CD4-positive, alpha-beta T cell treated with Interleukin-15 for 1 hour (primary cell): ENCODE results near the gene THSD7B.
"Not testable (repeated sequence)": the region's sequence is repeated elsewhere in the genome, so short reads cannot be mapped to it uniquely, and the experiment has no call there.

Experiments
- DNase-seq: peaks from one replicate; pipeline ENCODE4 v3.0.0-alpha.2; 2020

THSD7B gene

DNA sequence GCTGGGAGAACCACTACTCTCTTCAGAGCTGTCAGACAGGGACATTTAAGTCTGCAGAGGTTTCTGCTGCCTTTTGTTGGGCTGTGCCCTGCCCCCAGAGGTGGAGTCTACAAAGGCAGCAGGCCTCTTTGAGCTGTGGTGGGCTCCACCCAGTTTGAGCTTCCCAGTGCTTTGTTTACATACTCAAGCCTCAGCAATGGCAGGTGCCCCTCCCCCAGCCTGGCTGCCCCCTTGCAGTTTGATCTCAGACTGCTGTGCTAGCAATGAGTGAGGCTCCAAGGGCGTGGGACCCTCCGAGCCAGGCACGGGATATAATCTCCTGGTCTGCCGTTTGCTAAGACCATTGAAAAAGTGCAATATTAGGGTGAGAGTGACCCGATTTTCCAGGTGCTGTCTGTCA is 822.5 kb downstream of the THSD7B start:
- DNase-seq = not testable (repeated sequence)

DNA sequence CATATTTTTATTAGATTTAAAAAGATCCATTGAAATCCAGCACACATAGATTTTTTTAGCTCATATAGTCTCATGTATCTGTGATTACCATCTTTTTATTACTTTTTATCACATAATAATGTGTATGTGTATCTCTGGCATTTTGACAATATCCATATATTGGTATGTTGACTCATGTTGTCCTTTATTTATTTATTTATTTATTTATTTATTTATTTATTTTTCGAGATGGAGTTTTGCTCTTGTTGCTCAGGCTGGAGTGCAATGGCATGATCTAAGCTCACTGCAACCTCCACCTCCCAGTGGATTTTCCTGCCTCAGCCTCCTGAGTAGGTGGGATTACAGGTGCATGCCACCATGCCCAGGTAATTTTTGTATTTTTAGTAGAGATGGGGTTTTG is 823.2 kb downstream of the THSD7B start:
- not testable (repeated sequence) for DNase-seq

DNA sequence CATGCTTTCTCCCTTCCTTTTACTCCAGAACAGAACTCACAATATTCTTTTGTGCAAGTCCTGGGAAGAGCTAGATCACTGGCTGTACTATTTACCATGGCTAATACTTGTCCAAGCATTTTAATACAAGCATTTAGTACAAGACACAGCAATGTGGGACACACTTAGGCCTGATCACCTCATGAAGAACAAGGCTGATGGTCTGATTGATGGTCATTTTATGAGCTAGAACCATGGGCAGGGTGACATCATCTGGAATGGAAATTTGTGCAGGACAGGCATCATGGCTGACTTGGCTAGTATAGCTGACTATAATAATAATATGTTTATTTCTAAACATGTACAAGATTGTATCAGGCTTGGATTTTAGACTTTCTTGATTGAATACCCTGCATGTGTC is 824.8 kb downstream of the THSD7B start:
- DNase-seq = no peak

DNA sequence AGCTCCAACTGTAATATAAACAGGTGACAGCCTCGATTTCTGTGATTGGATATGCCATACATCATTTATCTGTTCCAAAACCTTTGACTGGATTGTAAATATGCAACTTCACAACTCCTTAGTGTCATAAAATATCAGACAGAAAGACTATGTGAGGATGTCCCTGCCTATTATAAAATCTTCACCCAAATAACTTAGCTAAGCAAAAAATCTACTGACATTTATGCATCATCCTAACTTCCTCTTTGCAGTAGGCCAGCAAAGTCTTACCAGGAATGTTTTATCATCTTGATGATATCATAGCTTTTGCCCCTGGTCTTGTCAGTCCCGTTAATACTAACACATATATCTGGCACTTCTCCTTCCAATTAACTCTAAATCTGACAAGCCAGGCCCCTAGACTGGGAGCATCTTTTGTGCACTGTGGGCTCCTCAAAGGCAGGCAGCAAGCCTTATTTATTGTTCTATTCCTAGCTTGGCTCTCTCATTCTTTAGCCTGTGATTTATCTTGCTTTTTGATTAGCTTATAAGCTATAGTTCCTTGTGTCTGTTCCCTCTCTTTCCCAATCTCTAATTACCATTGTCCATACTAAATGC is 842.5 kb downstream of the THSD7B start:
- no peak for DNase-seq

DNA sequence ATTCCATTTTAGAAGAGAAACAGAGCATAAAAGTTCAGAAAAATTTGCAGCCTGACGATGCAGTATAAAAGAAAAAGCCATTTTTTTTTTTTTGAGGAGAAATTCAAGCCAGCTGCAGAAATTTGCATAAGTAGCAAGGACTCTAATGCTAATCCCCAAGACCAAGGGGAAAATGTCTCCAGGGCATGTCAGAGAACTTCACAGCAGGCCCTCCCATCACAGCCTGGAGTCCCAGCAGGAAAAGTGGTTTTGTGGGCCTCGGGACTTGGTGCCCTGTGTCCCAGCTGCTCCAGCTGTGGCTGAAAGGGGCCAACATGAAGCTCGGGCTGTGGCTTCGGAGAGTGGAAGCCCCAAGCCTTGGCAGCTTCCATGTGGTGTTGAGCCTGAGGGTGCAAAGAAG is 873.6 kb downstream of the THSD7B start:
- DNase-seq = no peak

DNA sequence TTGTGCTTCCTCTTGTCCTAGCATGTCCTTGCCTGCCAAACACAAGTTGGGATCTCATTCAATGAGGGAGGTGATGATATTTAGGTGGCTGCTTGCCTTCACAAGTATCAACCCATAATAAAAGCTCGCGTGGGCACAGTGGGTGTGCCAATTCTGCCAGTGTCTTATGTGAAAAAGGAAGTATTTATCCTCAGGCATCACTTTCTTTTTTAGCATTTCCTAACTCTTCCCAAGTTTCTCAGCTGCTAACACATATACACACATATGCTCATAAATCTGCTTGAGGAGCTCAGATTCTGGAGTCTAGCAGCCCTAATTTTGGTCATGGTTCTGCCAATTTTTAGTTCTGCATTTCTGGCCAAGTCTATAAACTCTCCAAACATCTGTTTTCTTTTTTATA is 879.4 kb downstream of the THSD7B start:
- no peak for DNase-seq

DNA sequence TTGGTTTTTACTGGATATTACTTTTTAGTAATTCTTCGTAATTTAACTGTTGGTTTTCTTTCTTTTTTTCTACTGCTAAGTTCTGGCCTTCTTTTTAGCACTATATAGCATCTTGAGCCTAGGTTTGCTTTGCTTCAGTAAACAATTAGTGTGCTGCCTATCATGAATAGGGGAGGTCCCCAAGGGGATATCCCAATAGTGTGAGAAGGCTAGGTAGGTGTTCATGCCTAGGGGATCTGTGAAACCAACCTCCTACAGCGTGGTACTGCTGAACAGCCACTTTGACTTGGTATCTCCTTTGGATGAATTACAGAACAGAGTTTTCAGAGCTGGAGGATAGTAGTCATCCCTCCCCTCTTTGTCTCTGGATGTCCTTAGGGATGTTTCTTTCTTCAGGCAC is 888.7 kb downstream of the THSD7B start:
- DNase-seq = no peak

DNA sequence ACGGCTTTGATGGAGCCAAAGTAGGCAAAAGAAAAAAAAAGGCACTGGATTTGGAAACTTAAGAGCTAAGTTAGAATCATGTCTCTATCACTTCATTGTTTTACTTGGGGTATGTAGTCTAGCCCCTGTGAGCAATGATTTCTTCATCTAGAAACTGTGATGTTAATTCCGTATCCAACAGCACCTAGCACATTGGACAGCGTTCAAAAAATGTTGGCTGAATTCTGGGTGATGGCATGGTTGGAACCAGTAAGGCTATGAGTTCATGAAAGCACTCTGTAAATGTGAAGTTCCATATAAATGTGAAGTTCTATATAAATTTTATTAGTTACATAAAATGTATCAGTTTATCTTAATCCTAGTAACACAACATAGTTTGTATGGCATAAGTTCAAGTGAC is 890.5 kb downstream of the THSD7B start:
- no peak for DNase-seq

DNA sequence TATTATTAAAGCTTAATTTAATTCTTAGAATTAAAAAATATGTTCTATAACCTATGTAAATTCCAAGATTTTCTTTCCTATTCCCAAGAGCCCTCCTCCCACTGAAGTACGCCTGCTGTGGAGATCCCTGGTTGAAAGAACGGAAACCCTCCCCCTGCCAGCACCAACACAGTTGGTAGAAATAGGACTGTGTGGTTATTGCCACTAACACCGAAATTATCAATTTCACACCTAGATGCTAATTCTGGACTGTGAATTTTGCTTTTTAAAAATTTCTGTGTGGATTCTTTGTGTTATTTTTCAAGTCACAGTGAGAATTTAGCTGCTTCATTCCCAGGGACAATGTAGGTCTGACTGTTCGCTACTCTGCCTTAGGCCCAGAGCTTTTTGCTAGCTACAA is 893.1 kb downstream of the THSD7B start:
- no peak for DNase-seq

DNA sequence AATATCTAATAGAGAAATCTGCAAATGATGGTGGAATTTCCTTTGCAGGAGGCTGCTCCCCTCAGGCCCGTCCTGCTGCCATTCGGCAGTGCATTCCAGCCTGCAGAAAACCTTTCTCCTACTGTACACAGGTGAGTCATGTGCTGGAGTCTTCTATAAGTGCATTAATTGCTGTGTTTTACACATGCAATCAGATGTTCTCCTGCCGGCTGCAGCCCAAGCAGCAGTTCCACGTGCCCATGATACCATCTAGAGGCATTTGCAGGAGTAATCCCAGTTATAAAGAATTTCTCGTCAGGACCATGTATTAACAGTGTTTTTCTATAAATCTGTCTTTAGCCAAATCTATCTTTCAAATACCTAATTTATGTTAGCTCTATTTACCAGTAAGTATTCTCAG is 894.3 kb downstream of the THSD7B start:
- DNase-seq = no peak

DNA sequence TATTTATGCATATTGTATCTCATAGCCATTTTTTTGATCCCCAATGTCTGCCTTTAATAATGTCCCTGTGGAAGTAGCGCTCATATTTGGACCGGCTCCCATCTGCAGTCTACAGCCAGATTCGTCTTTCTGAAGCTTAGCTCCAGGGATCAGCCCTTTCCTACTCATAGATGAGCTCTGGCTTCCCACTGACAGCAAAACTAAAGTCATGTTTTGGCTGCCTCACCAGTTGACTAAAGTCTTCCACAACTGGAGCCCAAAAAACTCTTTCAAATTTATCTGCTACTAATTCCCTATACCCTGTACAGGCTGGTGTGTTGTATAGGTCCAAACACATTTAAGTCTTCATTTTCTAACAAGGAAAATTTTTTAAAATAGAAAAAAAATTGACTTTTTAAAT is 904.8 kb downstream of the THSD7B start:
- DNase-seq = no peak

DNA sequence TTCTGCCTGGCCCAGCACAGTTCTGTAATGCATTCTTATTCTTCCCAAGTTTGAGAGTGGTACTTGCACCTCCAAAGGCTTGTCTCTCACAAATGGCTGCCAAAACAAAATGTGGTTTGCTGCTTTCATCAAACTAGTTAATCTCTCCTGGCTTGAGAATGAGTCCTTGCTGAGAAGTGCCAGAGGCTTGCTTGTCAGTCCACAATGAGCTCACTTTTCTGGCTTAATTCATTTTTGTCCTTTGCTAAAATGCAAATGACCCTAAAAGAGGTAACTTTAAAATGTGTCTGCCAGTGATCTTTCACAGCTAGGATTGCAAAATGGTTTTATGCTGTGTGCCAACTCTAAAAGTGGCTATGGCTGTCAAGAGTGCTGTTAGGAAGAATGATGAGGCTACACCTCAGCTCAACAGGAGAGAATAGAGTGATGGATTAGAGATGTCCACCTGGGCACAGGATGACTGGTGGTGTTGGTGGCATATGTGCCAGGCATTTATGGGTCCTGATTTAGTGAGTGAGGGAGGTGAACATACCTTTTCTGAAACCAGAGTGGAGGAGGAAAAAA is 907.7 kb downstream of the THSD7B start:
- DNase-seq = no peak

DNA sequence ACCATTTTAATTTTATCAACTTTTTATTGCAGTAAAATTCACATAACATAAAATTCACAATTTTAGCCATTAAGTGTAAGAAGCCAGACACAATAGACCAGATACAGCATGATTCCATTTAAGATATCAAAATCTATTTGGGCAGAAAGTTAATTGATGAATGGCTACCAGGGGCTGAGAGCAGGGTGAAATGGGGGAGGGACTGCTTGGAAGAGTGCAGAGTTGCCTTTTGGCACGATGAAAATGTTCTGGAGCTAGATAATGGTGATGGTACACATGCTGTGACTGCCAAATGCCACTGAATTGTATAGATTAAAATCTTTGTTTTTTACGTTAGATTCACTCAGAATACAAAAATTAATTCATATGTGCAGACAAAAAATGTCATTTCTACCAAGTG is 909.6 kb downstream of the THSD7B start:
- no peak for DNase-seq

DNA sequence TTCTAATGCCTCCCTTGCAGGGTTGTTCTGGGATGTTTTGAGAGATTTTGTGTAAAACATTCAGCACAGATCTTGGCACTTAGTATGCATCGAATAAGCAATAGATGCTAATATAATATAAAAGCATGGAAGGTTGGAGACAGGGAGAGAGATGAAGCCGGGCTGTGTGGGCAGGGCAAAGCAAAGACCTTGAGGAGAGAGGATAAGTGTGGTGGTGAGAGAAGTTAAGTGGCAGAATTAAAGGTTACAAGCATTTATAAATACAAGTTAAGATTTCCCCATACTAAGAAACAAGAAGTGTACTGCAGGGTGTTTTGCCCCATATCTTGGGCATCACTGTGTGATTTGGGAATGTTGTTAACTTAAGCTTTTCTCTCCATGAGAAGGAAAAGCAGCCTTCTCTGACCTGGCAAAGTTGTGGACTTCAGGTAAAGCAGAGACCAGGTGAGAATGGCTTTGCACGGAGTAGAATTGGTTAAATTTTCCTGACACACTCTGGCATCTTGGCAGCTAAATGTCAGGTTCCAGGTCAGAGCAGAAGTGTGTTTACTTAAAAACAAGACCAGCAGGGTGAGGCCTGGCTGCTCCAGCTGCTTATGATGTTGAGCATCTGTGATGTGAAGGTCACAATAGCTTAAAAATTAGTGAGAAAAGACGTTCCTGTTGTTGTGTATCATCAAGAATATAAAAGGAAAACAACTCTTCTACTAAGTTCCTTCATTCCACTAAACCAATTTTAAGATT is 910.4 kb downstream of the THSD7B start:
- no peak for DNase-seq

DNA sequence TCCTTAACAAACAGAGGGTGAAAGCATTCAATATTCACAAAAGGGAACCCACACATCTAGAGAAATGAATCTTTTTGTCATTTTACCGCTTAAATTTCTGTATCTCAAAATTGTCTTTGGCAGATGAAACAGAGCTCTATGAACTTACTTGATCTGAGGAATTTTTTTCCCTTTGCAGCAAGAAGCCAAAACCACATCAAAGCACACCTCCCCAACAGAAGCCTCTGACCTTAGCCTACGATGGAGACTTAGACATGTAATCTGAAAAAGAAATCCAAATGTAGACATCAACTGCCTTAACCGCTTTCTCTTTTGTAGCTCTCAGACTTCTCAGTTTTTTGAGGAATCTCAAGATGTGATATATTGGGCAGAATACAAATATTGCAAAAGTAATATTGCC is 911.0 kb downstream of the THSD7B start:
- DNase-seq = no peak

DNA sequence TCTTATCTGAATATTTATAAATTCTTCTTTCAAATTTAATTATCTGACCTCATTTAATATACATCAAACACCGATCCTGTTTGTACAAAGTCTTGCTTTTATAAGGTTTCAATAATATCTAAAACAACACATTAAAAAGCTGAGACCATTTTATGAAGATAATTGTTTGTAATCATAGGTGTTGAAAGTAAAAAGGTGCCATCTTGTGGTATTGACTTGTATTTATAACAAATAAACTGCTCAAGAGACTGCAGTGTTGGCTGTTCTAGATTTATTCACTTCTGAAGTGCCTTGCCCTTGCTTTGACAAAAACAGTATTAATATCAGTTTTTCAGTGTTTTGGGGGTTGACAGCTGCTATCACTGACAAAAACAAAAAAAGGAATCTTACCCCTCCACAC is 912.1 kb downstream of the THSD7B start:
- DNase-seq = no peak

DNA sequence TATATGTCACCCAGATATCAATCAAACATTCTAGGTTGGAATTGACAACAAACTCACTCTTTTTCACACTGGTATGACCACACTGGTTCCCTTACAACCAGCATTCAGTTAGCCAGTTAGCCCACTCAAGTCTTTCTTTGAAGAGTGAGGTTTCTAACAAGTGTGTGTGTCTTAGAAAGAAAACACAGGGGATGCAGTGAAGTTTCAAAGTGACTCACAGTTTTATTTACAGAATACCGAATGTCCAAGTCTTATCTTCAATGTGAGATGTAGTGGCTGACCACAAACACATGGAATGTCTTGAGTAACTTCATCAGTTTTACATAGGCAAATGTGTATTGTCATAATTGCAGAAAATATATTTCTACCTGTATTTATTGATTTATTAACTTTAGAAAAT is 924.2 kb downstream of the THSD7B start:
- DNase-seq = no peak

DNA sequence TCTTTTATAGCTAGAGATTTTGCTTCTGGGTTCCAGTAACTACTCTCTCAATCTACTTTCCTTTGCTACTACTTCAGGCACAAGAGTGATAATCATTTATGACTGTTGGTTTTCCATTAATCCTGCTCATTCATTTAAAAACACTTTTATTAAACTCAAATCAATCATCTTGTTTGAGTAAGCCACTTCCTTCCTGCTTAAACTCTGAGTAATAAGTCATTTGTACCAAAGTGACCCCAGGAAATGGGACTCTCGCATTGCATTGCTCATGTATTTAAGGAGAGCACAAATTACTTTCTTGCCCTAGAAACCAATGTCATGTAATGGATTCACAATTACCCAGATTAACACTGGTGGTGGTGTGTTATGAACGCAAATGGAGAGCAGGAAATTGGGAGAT is 928.2 kb downstream of the THSD7B start:
- no peak for DNase-seq

DNA sequence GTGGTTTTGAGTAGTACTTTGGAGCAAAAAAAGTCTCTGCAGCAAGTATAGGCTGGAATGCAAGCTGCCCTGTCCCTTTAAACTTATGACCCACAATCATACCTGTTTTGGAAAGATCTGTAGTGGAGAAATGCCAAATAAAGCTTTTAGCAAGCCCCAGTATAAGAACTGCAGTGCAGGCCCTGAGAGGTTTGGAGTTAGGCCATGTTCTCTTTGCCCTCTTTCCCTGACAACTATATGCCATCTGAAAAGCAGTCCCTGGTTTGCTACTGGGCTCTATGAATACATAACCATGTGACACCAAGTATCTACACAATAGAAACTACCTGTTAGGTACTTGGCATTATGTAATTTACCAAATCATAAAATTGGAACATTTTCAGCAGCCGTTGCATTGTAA is 931.6 kb downstream of the THSD7B start:
- DNase-seq = no peak

DNA sequence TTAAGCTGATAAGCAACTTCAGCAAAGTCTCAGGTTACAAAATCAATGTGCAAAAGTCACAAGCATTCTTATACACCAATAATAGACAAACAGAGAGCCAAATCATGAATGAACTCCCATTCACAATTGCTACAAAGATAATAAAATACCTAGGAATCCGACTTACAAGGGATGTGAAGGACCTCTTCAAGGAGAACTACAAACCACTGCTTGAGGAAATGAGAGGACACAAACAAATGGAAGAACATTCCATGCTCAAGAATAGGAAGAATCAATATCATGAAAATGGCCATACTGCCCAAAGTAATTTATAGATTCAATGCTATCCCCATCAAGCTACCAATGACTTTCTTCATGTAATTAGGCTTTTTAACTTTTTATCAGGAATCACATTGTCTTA is 934.9 kb downstream of the THSD7B start:
- DNase-seq = not testable (repeated sequence)

DNA sequence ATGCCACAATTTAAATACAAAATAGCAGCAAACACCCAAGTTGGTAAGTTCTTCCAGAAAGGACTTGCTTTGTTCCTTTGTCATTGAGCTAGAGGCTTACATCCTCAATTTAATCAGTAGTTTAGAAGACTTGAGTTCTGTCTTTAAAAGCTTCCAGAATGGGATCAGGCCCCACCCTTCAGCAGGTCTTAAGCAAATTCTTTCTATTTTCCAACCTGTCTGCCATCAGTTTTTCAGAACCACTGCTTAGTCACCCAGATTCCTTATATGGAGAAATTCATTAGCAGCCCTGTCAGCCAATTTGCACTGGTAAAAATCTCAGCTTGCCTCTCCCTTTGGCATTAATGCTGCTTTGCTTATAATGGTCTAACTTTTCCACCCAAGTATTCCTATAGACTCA is 935.3 kb downstream of the THSD7B start:
- DNase-seq = no peak

DNA sequence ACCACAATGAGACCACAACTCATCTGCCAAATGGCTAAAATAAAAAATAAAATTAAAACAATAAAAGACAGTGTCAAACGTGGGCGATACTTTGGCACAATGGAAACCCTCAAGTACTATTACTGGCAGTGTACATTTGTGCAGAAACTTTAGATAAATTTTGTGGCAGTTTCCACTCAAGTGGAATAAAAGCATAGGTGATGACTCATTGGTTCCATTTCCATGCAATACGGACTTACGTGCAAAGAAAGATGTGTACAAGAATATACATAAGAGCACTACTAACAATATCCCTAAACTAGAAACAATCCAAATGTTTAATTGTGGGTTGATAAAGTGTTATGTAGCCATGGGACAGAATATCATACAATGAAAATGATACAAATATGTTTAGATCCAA is 940.0 kb downstream of the THSD7B start:
- no peak for DNase-seq

DNA sequence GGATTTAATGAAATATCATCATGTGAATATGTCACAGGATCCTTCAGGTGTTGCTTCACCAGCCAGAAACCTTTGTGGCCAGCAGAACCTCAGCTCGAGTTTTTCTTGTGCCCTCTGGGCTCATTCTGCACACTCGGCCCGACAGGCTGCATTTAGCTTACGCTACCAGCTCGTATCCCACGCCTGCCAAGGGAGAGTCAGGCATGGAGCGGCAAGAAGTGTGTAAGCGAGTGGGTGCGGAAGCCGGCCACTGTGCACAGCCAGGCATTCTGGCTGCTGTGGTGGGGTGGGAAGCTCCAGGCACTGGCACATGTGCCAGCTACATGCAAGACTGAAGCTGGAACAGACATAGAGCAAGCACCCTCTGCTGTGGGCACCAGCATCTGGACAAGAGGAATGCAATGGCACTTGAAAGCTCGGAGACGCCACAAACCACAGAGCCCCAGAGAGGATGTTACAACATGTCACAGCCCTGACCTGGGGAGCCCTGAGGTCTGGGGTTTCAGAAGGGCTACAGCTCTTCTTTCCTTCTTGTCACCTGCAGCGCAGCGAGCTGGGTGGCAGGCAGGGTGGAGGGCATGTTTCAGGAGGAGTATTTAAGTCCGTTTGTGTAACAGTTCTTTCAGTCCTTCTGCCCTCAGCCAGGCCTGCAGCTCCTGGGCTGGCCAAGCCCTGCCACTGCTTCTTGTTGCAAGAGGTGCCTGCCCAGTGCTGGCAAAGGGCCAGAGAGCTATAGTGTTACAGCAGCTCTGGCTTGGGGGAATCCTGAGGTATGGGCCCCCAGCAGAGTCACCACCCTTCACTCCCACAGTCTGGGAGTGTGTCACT is 941.7 kb downstream of the THSD7B start:
- DNase-seq = no peak

DNA sequence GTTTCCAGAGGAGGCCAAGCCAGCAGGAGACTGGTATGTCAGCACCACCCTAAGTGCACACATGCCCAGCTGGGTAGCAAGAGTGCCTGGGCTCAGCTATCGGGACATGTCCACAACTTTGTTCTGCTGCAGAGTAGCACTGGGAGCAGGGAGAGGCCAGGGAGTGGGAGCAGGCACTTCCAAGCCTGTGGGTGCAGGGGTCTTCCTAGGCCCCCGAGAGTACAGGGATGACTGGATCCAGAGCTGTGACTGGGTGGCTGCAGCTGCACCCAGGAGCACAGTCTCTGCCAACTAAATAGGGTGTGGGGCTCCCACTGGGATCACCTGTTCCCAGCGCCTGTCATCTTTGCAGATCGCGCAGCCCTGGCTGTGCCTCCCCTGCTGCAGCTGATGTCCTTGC is 943.0 kb downstream of the THSD7B start:
- DNase-seq = no peak
